AG08395 (cell line): ENCODE data around the gene TRIM66.

ENCODE experiments used
- DNase-seq: peaks from one replicate; pipeline ENCODE4 v3.0.0; 2012; ENCODE audit warnings: mixed read lengths, low spot score

The TRIM66 gene

GRCh38 chr11:8566613-8567210 is 115.8 kb downstream of the TRIM66 start:
- peak; percentile 40 for DNase-seq

GRCh38 chr11:8564526-8564925 is 117.9 kb downstream of the TRIM66 start:
- DNase-seq: no peak
